Psoas muscle (tissue), 8 donors: ENCODE results near the gene FGF14. TPM values are rescaled to one million over a fixed set of nuclear protein-coding genes. Genes with fewer than 3 reads are reported as not detected.

ENCODE experiments used
- ATAC-seq, 4 donors: fragments of 200-7000 bp; cut with Tn5 transposase; one replicate each; pipeline ENCODE4 v1.9.1; 2020; ENCODE audit warnings: moderate library complexity in 3 of 4, mild to moderate bottlenecking in 2 of 4
- DNase-seq, 2 donors: peaks; one replicate each; pipeline ENCODE4 v3.0.0-alpha.2; 2020
- H3K27ac ChIP-seq: fragments of 200-600 bp; one replicate; pipeline ENCODE4 v1.8.0; 2022
- H3K27me3 ChIP-seq, 3 donors: fragments of 200-600 bp in 1 of 3; one replicate each; pipeline versions ENCODE4 v1.6.1 to v1.8.0; 2013 to 2022; ENCODE audit warnings: low read length in 2 of 3, mild to moderate bottlenecking in 2 of 3, moderate library complexity in 1 of 3; ENCODE audit not compliant: insufficient read depth in 3 of 3
- H3K36me3 ChIP-seq, 2 donors: fragments of 200-600 bp in 1 of 2; one replicate each; pipeline versions ENCODE4 v1.6.1 to v1.8.0; 2013 to 2022; ENCODE audit warnings: low read depth in 1 of 2, mild to moderate bottlenecking in 1 of 2, moderate library complexity in 1 of 2; ENCODE audit not compliant: insufficient read depth in 1 of 2
- H3K4me1 ChIP-seq: fragments of 200-600 bp; one replicate; pipeline ENCODE4 v1.8.0; 2022
- H3K4me3 ChIP-seq: fragments of 200-600 bp; one replicate; pipeline ENCODE4 v1.8.0; 2022; ENCODE audit warnings: mild to moderate bottlenecking
- H3K9me3 ChIP-seq: fragments of 200-600 bp; one replicate; pipeline ENCODE4 v1.8.0; 2022
- WGBS, 3 donors: extraction: QIAGEN DNeasy Blood & Tissue Kit; methylation state at CpG; one replicate each; pipeline versions ENCODE4 v1.1.6 to v1.1.7; 2013; 5-methylcytosine and 5-hydroxymethylcytosine counted together
- intact Hi-C, 2 donors: fragments of 100-400 bp; cut with DNase I; formaldehyde crosslinking; loops; one replicate each; pipeline versions ENCODE4 v1.11.0 to v1.14.2; 2022
- polyA plus RNA-seq, 3 donors: library from polyadenylated mRNA; stranded (reverse); fragments of 200-250 nt; gene quantifications; one replicate each; pipeline ENCODE4 v1.2.3, GENCODE V29; 2013
- total RNA-seq, 4 donors: library from RNA; stranded (reverse); fragmentation: NEBNext Ultra II Directional in 2 of 4; extraction: Animal tissue kit (Norgen Biotek cat#: 25700) in 2 of 4; gene quantifications; one replicate each; pipeline versions ENCODE4 v1.2.1 to v1.2.4, GENCODE V29; 2021 to 2023
- TF ChIP-seq, protein P1 (sequence below): fragments of 200-600 bp; IDR thresholded peaks from one replicate; pipeline ENCODE4 v1.8.0; 2022; ENCODE audit warnings: antibody characterized with exemption
- donor health status: healthy with polysubstance abuse.
- donor health status: DM: no; HTN: no; CAD: no; lungs with moderate emphysema.
- donor health status: Bipolar disorder and iron deficiency.
- donor health status: healthy.
- donor health status: DM: yes; HTN: yes; CAD: no.
- donor health status: DM: no; HTN: no; CAD: no.
- donor health status: DM: no; HTN: no; CAD: no.
- donor health status: DM: yes; HTN: yes; CAD: no.

FGF14 gene
- total and polyA plus RNA-seq, 7 donors: 0.01 to 0.05 (median 0.02) TPM; not detected in 4

DNA sequence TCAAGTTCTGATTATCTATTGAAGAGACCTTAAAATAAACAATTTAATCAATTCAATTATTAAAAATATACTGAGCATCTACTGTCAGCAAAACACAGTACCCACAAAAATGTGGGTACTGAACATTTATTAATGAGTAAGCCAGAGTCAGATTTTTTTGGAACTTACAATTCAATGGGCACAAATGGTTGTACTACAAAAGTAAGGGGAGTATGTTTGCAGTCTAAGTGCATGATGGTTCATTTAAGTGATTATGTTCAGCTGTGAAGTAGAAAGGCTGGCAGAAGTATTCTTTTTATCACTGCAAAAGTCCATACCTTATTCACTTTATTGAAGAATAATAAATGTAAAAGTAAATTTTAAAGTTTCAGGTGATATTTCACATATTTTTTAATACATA is 27.6 kb downstream of the FGF14 start:
- Histone ChIP-seq H3K4me3 (no peak overlapping the region), H3K27me3 (peaks cover 0 to 2% (median 0%) of the 10 kb centered on the region in 3 donors), H3K4me1 (no peaks in the 10 kb centered on the region), H3K27ac (no peak overlapping the region), H3K36me3 (no peaks in the 10 kb centered on the region), H3K9me3 (no peaks in the 10 kb centered on the region)
- TF ChIP-seq, protein P1, sequence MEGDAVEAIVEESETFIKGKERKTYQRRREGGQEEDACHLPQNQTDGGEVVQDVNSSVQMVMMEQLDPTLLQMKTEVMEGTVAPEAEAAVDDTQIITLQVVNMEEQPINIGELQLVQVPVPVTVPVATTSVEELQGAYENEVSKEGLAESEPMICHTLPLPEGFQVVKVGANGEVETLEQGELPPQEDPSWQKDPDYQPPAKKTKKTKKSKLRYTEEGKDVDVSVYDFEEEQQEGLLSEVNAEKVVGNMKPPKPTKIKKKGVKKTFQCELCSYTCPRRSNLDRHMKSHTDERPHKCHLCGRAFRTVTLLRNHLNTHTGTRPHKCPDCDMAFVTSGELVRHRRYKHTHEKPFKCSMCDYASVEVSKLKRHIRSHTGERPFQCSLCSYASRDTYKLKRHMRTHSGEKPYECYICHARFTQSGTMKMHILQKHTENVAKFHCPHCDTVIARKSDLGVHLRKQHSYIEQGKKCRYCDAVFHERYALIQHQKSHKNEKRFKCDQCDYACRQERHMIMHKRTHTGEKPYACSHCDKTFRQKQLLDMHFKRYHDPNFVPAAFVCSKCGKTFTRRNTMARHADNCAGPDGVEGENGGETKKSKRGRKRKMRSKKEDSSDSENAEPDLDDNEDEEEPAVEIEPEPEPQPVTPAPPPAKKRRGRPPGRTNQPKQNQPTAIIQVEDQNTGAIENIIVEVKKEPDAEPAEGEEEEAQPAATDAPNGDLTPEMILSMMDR: no peak
- intact Hi-C loops: no loop called here
- ATAC-seq: no peak
- no peak for DNase-seq

DNA sequence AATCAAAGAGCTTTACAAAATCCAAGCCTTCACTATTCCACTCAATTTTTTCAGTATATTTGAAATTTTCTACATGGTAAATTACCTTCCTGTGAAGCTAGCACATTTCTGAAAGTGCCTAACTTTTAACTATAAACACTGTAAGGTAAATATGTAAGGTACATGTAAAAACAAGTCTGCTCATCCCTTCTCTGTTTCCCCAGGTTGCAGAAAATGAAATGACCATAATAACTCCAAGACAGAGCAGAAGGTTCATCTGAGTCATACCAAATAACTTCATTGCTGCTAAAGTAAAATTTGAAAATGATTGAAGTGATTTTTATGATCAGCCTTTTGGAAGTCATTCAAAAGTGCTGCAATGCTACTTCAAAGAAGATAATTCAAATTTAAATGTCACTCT is 28.6 kb downstream of the FGF14 start:
- no peaks in the 10 kb centered on the region for H3K36me3 ChIP-seq
- no peaks in the 10 kb centered on the region for H3K27me3 ChIP-seq
- no peak overlapping the region for H3K4me3 ChIP-seq
- H3K27ac ChIP-seq: no peak overlapping the region
- H3K4me1 ChIP-seq: no peaks in the 10 kb centered on the region
- H3K9me3 ChIP-seq: no peaks in the 10 kb centered on the region
- TF ChIP-seq, protein P1: no peak
- DNase-seq (no peak), ATAC-seq (no peak)
- intact Hi-C loops: no loop called here

DNA sequence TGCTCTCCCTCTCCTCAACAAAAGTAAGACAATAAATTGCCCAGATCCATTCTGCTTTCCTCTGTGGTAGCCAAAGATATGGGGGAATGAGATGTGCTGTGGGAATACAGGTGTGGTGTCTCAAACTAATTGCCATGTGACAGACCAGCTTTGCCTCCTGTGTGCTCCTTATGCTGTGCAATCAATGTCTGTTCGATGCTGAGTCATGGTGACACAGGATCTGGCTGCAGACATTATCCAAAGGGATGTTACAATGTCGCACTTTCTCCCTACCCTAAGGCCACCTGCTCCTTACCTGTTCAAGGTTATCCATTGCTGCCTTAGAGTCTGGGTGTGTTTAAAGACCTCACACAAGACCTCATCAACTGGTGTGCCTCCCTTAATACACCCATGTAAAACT is 32.5 kb downstream of the FGF14 start:
- no peaks in the 10 kb centered on the region for H3K27me3 ChIP-seq
- intact Hi-C loops: no loop called here
- DNase-seq (no peak), ATAC-seq (no peak)
- WGBS, 3 donors: 60 to 68% (median 64%) methylated on average over 2 of the region's 2 CpGs
- H3K9me3 ChIP-seq: no peaks in the 10 kb centered on the region
- no peaks in the 10 kb centered on the region for H3K4me1 ChIP-seq
- TF ChIP-seq, protein P1: no peak
- no peak overlapping the region for H3K4me3 ChIP-seq
- H3K27ac ChIP-seq: no peak overlapping the region
- no peaks in the 10 kb centered on the region for H3K36me3 ChIP-seq

DNA sequence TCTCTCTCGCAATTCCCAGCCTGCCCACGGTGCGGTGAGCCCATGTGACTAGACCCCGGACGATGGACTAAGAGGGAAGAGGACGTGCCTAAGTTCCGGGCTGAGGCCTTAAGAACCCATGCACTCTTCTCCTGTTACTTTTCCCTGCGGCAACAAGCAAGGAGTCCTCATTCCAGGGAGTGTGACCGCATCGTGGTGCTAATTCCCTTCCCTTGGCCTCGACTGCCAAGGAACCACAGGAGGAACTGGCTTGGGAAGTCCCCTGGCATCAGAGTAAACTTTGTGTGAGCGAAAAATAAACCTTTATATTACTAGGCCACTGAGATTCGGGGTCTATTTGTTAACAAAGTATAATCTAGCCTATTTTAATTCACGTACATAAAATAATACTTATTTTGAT is 34.0 kb downstream of the FGF14 start:
- peaks cover 0 to 3% (median 0%) of the 10 kb centered on the region in 3 donors for H3K27me3 ChIP-seq
- no peaks in the 10 kb centered on the region for H3K36me3 ChIP-seq
- TF ChIP-seq, protein P1: no peak
- intact Hi-C loops: no loop called here
- H3K9me3 ChIP-seq: no peaks in the 10 kb centered on the region
- H3K4me1 ChIP-seq: no peaks in the 10 kb centered on the region
- no peak overlapping the region for H3K27ac ChIP-seq
- H3K4me3 ChIP-seq: no peak overlapping the region
- DNase-seq: no peak
- WGBS, 3 donors: 84% methylated on average over 14 of the region's 14 CpGs
- no peak for ATAC-seq

DNA sequence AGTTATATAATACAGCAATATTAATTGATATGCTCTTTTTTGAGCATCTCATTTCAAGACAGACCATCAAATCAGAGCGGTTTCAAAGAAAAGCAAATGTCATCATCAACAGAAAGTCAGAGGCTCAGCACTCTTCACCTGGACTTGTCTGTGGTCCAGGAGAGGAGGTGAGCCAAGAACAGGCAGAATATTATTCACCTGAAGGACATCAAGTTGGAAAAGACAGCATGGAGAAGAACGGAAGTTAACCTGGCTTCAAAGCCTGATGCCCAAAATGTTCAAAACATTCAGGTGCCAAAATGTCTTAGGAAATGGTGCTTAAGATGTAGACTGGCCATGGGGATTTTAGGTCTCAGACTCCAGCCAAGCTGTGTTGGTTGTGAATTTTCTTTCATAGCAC is 40.7 kb downstream of the FGF14 start:
- no peak overlapping the region for H3K4me3 ChIP-seq
- H3K9me3 ChIP-seq: no peaks in the 10 kb centered on the region
- no peak for ATAC-seq
- DNase-seq: no peak
- intact Hi-C loops: no loop called here
- TF ChIP-seq, protein P1: no peak
- H3K27me3 ChIP-seq: peaks cover 0 to 3% (median 0%) of the 10 kb centered on the region in 3 donors
- no peaks in the 10 kb centered on the region for H3K4me1 ChIP-seq
- no peak overlapping the region for H3K27ac ChIP-seq
- no peaks in the 10 kb centered on the region for H3K36me3 ChIP-seq
- 78 to 86% (median 86%) methylated on average over 2 of the region's 2 CpGs for WGBS, 3 donors
